ENCODE data around the gene CCHCR1.

CCHCR1 gene

DNA sequence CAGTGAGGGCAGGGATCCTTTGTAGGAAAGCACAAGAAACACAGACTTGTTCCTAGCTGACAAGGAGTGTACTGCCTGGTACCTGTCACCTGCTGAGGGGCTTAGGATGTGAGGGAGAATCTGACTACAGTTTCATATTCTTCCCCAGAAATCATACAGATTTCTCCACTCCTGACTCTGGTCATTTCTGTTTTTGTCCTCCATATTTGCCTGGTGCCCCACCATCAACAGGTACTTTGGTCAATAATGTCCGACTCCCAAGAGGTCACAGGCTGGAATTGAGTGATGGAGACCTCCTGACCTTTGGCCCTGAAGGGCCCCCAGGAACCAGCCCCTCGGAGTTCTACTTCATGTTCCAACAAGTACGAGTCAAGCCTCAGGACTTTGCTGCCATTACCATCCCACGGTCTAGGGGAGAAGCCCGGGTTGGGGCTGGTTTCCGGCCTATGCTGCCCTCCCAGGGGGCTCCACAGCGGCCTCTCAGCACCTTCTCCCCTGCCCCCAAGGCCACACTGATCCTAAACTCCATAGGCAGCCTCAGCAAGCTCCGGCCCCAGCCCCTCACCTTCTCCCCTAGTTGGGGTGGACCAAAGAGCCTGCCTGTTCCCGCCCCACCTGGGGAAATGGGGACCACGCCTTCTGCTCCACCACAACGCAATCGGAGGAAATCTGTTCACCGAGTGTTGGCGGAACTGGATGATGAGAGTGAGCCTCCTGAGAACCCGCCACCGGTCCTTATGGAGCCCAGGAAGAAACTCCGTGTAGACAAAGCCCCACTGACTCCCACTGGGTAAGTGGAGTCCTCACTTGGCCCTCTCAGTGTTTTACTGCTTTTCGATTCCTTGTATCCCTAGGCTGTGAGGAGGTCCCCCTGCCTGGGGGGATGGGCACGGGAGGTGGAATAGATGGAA lies 3.9 kb upstream of the CCHCR1 start:
- DNase-seq (ENCODE audit: low spot score): no peak

DNA sequence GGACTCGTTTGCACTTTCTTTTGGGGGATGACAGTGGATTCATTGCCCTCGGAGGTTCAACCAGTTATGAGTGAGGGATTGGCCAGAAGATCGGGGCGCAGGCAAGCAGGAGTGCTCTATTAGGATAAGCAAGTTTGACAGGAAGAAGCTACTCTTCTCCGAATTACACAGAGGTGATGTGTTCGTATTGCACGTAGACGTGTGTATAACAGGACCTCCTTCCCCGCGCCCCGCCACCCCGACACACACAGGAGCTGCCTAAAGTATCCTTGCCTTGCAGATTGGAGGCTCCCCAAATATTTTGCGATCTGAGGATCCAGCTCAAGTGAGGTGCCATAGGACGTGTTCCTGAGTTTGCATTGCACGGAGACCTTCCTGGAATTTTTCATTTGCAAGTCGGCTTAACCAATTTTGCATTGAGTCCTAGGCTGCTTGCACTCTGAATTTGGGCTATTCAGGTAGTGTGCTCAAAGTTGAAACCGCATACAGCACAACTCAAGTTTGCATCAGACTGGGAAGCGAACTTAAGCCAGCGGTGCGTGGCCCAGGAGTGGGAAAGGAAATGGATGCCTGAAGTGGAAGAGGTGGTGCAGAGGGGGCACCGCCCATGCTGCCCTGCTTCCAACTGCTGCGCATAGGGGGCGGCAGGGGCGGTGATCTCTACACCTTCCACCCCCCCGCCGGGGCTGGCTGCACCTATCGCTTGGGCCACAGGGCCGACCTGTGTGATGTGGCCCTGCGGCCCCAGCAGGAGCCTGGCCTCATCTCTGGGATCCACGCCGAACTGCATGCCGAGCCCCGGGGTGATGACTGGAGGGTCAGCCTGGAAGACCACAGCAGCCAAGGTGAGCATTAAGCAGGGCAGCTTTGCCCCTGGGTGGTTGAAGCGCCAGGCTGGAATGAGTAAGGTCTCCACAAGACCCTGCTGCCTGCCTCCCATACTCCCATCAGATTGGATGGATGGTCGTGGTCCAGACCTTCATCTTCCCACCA lies 1.6 kb upstream of the CCHCR1 start:
- DNase-seq (ENCODE audit: low spot score): no peak

DNA sequence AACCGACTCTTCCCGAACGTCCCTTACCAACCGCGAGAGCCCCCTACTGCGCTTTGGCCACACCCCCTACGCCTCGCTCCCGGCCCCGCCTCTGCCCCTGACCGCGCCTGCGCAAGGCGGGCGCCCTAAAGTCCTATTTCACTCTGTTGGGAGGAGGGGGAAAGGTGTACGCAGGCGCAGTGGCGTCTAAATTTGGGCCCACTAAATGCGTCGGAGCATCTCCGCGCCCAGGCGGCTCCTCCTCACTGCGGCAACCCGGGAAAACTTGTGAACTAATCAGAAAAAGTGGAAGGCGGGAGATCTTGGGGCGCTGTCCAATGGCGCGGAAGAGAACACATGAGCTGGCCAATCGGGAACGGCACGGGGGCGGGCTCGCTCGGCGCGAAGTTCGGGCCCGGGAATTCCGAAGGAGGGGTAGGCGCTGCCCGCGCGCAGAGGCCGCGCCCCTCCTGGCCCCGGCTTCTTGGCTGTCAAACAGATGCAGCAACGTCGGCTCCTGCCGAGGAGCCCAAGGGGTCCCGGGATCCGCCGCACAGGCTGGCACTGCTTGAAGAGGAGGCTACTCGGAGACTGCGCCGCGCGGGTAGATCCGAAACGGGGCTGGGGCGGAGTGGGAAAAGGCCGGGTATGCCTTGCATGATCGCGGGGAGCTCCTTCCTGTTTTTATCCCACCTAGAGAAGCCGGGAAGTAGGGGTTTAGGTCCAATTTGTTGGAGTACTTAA lies 699 bp upstream of the CCHCR1 start, which contains the start of gene TCF19:
Gene TCF19, plus strand, starts transcription at position 450 of the 723 bp plus-strand sequence. CDS start 881 bp downstream, outside the sequence.
- DNase-seq (ENCODE audit: low spot score): peak; percentile 99

DNA sequence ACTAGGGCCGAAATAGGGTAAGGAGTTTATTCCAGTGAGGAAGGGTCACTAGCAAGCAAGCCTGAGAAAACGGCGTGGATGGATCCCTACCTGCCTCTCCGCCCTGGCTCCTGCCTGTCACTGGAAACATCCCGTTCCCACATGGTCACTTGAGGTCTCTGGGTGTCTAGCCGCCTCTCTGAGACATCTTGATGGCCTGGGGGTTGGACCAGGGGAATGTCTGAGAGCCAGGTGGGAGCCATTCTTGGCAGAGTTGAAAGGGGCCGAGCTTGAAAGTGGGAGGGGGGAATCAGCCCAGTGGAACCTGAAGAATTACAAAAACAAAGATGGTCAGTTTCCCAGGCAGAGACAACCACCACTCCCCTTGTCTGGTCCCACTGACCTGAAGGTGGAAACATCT lies 961 bp downstream of the CCHCR1 start:
- DNase-seq (ENCODE audit: low spot score): no peak

DNA sequence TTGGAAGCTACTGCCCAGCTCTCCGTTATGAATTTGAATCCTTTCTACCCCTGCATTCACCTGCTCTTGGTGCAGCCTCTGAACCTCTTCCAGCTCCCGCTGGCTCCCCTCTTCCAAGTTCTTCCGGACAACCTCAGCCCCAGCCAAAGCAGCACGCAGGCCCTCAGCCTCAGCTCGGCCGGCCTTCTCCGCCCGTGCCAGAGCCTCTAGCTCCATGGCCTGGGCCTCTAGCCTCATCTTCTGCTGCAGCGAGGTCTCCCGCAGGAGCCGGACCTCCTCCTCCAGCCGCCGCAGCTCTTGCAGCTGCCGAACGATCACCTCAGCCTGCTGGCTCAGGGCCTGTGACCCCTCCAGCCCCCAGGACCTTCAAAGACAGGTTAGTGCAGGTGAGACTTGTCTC lies 3.2 kb downstream of the CCHCR1 start:
- DNase-seq (ENCODE audit: low spot score): no peak

DNA sequence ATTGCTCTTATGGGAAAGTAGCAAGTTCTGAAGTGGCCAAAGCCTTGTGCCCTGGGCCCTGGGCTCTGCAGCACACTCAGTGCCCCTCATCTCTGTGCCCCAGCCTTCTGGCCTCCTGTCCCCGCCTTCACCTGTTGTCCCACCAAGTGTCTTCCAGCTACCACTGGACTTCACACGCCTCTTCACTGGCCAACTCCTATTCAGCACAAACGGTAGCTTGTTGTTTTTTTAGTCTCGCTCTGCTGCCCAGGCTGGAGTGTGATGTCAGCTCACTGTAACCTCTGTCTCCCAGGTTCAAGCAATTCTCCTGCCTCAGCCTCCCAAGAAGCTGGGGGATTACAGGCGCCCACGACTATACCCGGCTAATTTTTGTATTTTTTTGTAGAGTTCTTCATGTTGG lies 4.8 kb downstream of the CCHCR1 start:
- no peak for DNase-seq (ENCODE audit: low spot score)

DNA sequence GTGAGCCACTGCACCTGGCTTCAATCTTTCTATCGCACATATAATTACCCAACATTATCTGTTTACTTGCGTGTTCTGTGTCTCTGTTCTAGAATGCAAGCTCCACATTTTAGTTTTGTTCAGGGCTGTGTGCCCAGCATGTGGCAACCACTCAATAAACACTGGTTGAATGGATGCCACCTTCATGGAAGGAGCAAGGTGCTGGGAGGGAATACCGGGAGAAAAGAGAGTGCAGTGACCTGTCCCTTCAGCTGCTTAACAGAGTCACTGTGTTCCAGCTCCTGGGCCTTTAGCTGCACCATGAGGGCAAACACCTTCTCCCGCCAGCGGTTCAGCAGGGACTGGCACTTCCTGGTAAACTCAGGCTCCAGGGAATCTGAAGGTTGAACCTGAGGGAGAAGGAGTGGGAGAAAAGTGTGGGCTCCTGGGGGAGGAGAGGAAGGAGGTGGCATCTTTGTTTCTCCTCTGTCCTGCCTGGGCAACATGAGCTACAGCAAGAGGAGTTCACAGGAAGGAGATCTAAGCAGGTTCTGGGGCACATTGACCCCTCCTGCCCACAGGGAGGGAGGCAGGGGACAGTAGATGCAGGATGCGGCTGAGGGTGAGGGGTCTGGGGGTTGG lies 7.7 kb downstream of the CCHCR1 start:
- no peak for DNase-seq (ENCODE audit: low spot score)

DNA sequence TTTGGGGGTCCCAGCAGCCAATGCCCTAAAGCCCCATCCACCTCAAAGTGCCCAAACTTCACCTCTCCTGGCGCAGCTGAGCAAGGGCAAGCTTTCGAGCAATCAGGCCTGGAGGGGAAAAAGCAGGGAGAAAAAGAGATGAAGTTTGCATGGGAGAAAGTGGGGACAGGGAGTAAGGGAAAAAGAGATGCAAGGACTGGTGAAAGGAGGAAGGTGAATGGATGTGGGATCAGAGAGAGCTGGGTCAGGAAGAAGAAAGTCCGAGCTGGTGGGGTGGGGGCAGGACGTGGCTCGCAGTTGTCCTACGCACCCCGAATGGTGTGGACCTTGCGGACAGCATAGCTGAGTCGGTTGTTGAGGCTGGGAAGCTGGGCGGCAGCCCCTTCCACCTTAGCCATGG lies 12.2 kb downstream of the CCHCR1 start:
- no peak for DNase-seq (ENCODE audit: low spot score)

DNA sequence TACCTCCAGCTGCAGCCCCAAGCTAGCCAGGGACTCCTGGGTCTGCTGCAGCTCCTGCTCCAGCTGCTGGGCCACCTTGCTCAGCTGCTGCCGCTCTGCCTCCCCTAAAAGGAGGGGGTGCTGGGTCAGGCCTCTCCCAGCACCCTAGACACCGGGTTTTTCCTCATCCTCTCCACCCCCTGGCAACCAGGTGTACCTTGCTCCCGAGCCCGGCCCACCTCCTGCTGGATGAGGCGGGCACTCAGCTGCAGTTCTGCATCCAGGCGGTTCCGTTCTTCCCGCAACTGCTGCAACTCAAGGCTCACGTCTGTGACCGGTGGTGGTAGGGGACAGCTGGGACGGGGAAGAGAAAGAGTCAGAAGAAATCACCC lies 12.6 kb downstream of the CCHCR1 start:
- DNase-seq (ENCODE audit: low spot score): no peak

DNA sequence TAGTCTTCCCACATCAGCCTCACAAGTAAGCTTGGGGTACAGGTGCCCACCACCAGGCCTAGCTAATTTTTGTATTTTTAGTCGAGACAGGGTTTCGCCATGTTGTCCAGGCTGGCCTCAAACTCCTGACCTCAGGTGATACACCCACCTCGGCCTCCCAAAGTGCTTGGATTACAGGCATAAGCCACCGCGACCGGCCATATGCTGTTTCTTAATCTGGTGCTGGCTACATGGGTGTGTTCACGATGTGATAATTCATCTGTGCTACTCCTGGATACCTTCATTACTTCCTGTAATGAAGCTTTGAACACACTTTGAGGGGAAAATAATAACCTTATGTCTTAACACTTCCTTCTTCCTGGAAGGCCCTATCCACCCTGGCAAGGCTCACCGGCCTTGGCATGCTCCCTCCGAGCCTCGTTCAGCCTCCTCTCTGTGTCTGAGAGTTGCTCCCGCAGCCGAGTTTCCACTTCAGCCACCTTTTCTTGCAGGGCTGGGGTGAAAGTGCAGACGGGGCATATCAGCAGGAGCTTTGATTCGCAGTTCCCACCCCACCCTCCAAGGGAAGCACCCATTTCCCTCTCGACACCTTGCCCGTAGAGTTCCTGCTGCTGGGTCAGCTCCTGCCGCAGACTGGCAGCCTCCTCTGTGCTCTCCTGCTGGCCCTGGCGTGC lies 13.2 kb downstream of the CCHCR1 start:
- DNase-seq (ENCODE audit: low spot score): no peak

DNA sequence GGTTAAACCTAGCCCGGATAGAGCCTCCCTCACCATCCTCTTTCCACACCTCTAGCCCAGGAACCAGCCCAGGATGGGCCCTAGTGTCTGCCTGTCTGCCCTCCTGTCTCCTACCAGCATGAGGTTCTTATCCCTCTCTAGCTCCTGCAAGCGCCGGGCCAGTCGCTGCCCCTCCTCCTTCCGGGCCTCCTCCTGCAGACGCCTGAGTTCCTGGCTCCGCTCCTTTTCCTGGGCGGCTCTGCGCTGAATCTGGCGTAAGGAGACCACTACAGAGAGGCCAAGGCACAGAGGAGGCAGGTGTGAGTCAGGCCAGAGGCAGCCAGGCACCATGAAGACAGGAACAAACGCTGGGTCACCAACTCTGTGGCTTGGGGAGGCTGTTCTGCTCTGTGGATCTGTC lies 14.5 kb downstream of the CCHCR1 start:
- DNase-seq (ENCODE audit: low spot score): no peak

DNA sequence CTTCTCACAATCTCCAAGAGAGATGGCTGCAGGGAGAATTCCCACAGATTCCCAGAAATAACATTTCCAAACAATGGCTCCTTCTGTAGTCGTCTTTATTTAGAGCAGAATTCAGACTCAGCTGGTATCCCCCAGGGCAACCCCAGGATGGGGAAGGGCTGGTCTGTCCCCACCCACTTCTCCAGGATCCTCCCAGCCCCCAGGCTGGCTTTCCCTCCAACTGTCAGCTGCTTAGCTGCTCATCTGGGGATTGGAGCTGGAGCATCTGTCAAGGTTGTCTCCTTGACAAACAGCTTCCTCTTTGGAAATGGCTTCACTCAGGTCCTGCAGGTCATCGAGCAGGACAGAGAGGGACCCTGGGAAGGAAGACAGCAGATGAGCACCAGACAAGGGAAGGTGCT lies 15.2 kb downstream of the CCHCR1 start:
- peak; percentile 73 for DNase-seq (ENCODE audit: low spot score)

DNA sequence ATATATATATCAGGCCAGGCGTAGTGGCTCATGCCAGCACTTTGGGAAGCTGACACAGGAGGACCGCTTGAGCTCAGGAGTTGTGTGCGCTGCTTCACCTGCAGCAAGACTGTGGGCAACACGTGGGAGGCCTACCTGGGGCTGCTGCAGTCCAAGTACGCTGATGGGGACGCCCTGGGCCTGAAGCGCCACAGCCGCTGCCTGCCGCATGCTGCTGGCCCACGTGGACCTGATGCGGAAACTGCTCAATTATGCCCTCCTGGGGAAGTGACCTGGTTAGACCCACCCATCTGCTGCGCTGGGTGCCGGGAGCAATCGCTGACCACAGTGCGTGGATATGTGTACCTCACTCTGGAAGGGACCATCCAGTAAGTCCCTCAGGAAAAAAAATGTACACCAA lies 17.0 kb downstream of the CCHCR1 start:
- DNase-seq (ENCODE audit: low spot score): no peak

DNA sequence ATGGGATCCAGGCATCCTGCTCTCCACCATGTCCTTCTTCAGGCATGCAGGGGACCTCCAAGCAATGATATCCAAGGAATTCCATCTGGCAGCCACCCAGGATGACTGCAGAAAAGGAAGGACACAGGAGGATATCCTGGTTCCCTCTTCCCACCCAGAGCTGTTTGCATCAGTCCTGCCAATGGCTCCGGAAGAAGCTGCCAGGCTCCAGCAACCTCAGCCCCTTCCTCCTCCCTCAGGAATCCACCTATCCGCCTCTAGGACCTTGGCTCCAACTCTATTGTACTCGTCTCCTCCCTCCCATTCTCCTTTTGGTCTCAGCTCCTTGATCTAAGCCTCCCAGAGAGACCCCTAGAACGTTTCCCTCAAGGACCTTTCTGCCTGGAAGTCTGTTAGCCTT lies 18.0 kb downstream of the CCHCR1 start:
- DNase-seq (ENCODE audit: low spot score): no peak

DNA sequence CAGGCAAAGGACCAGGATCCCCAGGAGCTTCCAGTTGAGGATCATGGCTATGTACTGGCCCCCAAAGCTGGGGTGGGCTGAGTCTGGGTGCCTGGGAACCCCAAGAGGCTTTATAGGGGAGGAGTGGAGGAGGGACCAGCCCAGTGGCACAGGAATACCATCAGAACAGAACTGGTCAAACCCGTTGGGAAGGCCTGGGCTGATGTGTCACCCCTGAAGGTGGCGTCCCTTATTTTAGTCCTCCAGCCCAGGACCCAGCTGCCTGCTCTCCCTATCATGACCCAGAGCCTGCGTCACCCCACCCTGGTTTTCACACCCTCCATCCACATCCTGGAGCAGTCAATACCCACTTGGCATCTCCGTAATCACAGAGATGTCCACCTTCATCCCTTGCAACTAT lies 18.6 kb downstream of the CCHCR1 start, which contains the start of gene PSORS1C2:
Gene PSORS1C2, minus strand, starts transcription at position 85 of the 400 bp plus-strand sequence. Its CDS starts 40 bp downstream, at position 45.
- DNase-seq (ENCODE audit: low spot score): no peak

DNA sequence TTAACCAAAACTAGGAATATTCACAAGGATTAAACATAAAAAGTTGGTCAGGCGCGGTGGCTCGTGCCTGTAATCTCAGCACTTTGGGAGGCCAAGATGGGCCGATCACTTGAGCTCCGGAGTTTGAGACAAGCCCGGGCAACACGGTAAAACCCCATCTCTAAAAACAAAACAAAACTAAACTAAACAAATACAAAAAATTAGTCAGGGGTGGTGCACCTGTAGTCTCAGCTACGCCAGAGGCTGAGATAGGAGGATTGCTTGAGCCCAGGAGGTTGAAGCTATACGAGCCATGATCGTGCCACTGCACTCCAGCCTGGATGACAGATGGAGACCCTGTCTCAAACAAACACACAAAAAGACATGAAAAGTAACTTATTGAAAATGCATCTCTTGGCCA lies 21.9 kb downstream of the CCHCR1 start:
- no peak for DNase-seq (ENCODE audit: low spot score)

DNA sequence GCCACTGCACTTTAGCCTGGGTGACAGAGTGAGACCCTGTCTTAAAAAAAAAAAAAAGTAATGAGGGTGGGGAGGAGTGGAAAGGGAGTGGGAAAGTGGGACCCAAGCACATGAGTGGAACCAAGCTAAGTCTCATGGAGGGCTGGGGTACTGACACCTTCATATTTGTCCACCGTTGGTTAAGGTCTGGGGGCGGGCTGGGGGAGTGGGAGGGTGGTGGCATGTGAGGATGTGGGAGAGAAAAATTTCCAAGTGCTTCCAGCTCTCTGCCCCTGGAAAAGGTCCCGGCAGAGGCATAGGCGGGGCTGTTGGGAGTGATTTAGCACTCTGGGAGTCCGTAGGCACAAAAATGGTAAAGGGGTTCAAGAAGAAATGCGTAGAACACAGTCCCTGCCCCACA lies 24.8 kb downstream of the CCHCR1 start:
- no peak for DNase-seq (ENCODE audit: low spot score)

DNA sequence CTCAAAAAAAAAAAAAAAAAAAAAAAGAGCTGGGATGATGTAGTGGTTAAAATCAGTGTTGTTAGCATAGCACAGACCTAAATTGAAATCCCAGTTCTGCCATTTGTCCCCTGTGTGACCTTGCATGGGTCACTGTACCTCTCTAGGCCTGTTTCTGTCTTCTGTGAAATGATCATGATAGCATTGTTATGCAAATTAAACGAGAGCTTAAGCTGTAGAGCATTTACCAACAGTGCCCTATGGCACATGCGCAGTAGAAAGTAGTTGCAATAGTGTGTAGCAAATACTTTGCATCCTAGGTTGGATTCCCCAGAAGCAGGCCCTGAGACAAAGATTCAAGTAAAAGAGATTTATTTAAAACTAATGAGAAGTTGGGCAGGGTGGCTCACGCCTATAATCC lies 26.0 kb downstream of the CCHCR1 start:
- DNase-seq (ENCODE audit: low spot score): no peak

DNA sequence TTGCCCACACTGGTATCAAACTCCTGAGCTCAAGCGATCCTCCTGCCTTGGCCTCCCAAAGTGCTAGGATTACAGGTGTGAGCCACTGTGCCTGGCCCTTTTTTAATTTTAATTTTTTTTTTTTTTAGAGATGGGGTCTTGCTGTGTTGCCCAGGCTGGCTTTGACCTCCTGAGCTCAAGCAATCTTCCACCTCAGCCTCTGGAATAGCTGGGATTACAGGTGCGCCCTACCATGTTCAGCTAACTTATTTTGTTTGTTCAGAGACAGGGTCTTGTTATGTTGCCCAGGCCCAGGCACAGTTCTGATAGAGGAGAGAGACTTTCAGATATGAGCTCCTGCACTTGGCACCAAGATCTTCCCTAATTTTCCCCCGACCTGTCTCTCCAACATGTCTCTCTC lies 26.9 kb downstream of the CCHCR1 start:
- DNase-seq (ENCODE audit: low spot score): no peak

DNA sequence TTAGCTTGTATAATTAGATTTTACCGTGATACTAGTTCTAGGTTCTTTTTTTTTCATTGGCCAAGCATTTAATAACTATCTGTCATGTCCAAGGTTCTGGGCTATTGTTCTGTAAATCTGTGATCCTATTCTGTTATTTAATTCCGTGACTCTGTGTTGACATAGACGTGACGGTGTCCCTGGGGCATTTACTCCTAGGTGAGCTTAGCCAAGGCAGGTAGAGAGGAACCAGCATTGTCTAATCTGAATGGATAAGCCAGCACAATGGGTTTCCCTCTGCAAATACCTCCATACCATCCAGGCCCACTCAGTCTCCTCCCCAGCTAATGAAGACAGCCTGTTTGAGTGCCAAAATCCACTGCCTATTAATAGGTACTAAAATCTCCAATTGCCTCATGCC lies 28.5 kb downstream of the CCHCR1 start:
- DNase-seq (ENCODE audit: low spot score): no peak

DNA sequence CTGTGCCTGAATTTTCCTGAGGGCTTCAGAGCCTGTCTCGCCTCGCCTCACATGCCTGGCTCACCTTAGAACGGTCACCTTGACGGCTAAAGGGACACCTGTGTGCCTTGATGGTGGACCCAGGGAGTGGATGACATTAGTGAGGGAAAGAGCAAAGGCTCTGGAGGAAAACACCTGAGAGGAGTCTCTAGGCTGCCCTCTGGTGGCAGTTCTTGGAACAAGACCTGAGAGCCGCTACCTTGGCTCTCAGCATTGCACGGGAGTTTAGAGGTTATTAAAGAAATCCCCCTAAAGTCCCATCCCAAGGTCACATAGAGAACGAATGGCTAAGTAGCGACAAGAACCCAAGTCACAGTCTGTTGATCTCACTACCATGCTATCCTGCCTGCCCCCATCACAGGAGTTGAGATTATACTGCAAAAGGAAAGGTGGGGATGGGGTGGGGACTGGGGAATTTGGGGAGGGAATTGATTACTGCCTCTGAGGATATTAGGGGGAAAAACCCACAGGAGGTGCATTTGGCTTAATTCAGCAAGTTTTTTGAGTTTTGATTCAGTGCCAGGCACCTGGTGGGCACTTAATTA lies 29.4 kb downstream of the CCHCR1 start:
- DNase-seq (ENCODE audit: low spot score): peak; percentile 74
